NCI-H510A treated with DMSO at 0.1 percent for 48 hours (cell line): Measurements from ENCODE around the gene DTD1.
A peak's percentile ranks its signal among the peaks of the same experiment; 100 is the strongest.

Source experiments
- DNase-seq: peaks from one replicate; lab custom pipeline; 2025; lab: John Stamatoyannopoulos, UW

DTD1 gene

DNA sequence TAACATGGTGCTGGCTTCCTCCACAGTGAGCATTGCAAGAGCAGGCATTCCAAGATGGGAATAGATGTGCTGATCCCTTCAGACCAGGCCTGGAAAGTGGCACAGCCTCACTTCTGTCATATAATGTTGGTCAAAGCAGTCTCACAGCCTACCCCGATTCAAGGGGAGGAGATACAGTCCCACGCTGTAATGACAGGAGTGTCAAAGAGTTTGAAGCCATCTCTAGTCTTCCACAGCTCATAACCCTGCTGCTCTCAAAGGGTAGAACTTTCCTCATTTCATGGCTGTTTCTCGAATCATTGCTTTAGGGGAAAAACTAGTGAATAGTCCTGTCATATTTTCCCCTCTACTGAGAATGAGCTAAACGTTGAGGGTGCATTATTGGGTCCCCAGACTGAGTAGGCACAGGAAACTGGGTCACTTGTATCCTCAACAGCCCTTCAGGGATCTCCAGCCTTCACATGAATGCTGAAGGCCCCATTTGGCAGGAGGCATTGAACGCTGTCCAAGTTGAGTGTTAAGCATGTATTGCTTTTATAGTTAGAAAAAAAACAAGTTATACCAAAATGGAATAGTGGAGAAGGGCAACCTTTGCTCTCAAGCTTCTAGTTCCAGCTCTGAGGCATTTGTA lies 27.3 kb downstream of the DTD1 start:
- no peak for DNase-seq

DNA sequence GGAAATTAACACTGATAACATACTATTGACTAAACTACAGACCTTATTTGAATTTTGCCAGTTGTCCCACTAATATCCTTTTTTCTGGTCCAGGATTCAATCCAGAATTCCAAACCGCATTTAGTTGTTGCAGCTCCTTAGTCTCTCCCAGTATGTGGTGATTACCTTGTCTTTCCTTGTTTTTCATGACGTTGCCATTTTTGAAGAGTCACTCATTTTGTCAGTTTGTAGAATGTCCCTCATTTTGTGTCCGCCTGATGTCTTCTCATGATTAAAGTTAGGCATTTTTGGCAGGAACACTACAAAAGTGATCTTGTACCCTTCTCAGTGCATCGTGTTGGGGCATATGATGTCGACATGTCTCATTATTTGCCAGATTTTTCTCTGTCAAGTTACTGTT lies 33.1 kb downstream of the DTD1 start:
- no peak for DNase-seq

GRCh38 chr20:18623156-18623910 lies 35.5 kb downstream of the DTD1 start:
- DNase-seq, result no peak

DNA sequence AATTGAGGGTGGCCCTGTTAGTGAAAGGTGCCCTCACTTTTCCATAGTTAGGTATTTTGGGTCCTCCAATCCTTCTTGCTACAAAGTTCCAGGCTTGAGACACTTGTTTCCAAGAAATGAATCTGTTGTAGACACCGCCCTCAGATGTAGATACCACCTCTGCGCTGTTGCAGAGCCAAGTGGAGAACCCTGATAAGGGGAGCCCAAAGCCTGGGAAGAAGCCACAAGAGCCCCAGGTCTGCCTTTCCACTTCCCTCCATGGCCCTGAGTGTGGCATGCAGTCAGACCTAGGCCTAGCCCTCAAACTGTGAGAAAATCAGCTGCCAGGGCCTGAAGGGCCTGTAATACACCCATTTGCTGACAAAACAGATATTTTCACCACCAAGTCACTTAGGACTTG lies 37.1 kb downstream of the DTD1 start:
- DNase-seq, result no peak

DNA sequence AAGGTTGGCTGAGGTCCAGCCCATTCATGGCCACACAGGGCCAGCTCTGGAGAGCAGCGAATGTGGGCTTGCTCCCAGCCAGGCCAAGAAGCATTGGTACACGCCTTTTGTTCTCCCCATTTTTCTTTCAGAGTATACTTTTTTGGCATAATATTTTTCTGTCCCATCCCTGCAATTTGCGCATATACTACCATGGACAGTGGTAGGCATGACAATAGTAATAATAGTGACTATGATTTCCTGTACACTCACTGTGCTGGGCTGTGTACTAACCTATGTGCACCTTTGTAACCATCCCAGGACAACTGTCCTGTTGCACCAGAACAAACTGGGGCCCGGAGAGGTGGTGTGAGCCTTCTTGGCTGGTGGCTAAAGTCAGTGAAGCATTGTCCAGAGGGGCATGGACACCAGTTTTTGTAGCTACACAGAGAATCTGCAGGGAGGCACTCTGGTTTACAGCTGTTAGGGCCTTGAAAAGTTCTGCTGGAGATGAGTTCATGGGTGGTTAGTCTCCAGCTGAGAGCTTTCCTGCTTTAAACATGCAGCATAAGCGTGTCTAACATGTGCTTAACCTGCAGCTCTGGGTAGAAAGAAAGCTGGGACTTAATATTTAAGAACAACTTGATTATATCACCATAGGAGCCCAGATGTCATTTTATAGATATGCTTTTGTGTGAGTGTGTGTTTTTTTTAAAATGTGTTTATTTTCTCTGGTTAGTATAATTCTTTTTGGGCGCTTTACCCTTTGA lies 38.2 kb downstream of the DTD1 start:
- no peak for DNase-seq

DNA sequence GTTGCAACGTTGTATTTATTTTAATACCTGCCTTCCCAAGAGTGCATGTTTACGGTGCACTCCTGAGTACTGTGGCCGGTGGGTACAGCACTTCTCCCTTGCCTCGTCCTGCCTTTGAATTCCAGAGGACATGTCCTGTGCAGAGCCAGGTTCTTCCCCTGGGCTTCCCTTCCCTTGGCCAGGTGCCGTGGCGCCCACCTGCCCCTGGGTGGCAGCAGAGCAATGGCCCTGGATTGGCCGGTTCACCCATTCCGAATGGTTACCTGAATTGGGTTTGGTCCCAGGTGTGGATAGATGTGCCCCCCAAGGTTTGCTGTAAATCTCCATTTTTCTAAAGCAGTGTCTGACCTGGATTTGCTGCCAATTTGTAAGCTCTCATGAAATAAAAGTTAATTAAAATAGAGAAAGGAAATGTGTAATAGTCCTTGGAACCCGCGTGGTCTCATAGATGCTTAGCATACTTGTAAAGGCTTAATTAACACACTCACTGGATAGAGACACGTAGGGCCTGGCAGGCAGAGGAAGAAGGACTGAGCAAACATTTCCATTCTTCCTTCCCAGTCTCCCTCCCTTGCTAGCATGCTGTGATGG lies 40.6 kb downstream of the DTD1 start:
- DNase-seq, result peak; percentile 44

DNA sequence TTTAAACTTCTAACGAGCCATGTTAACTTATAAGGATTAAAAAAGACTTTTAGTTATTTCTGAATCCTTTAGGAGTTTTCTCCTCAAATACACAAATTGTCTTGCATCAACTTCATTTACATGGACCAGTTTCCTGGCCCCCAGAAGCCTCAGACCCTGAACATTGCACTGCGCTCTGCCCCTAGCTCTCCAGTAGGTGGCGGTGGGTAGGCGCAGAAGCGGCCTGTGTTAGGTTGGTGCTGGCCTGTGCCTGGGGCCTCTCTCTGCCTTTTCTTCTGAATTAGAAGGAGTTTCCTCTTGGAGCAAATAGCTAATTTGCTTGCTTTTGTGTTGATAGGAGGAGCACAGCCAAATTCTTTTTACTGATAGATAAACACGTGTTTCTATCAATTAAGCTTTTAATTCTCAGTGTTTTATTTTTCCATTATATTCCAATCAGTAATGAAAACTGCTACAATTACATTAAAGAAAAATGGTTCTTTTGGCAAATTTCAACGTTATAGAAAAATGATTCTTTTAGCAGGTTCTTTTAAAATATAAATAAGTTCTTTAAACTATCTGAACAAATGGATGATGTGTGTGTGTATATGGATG lies 44.4 kb downstream of the DTD1 start:
- peak; percentile 88 for DNase-seq

DNA sequence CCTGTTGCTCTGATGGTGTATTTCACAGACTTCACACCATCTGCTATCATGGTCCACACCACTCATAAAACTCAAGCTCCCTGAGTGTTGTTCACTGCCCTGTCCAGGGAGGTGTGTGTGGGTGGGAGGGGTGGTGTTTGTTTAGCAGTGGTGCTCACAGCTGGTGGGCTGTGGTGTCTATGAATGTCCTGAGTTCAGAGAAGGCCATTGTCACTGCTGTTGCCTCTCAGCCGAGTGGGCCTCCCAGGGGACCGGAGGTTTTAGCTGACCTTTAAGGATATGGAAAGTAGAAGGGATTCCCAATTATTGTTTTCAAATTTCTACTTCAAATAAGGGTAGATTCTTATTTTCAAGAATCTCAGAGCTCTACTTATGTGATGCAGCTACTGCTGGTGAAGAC lies 45.6 kb downstream of the DTD1 start:
- DNase-seq, result no peak

GRCh38 chr20:18634501-18634900 lies 46.6 kb downstream of the DTD1 start:
- DNase-seq, result no peak

DNA sequence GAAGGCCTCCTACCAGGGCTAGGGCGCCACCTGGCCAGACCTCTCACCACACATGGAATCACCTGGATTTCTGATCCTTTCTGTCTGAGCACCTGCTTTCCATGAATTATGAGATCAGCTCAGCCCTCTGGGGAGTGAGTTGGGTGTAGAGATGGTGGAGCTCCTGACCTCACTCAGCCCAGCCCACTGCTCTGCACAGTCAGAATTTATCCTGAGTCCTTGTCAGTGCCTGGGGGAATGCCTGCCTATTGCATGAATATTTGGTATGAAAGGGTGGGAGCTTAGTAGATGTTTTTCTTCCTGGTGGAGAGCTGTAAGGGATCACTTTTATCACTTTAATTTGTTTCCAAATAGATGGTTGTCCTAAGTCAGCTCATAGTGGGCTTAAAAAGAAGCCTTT lies 47.5 kb downstream of the DTD1 start:
- DNase-seq, result no peak

DNA sequence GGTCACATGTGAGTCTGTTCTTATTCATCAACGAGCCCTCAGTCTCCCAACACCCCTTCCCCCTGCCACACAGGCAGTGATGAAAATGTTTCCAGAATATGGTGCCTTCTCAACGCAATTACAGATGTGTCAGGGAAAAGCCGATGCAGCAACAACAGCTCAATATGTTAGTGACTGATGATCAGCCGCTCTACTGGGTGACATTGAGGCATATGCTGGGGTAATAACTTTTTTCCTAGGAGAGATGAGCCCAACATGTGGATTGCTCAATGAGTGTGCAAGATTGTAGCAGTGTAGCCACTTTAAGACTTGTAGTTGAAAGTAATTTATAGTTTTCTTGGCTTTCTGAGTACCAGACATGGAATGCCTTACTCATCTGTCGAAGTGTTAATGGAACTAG lies 49.4 kb downstream of the DTD1 start:
- DNase-seq, result no peak

- no peak for DNase-seq
Observed at GRCh38 chr20:18638768-18639167, 50.9 kb downstream of the DTD1 start.

DNA sequence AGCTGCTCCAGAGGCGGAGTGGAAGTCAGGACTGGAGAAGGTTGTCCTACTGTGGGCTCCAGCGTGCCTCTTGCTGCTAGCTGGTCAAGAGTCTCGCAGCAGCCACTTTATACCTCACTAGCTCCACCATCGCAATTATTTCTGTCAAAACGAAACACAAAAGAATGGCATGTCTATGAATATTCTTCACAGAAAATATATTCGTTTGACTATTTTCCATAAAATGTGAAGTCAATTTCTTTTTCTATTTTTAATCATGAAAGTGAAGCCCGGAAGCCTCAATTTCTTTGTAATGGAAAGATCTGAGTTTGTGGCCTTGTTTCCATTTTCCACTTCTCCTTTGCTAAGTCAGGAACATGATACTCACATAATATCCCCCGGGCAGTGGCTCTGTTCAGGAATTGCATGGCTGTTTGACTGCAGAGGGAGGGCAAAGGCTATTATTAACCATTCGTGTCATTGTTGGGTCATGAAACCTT lies 51.7 kb downstream of the DTD1 start:
- DNase-seq, result no peak

DNA sequence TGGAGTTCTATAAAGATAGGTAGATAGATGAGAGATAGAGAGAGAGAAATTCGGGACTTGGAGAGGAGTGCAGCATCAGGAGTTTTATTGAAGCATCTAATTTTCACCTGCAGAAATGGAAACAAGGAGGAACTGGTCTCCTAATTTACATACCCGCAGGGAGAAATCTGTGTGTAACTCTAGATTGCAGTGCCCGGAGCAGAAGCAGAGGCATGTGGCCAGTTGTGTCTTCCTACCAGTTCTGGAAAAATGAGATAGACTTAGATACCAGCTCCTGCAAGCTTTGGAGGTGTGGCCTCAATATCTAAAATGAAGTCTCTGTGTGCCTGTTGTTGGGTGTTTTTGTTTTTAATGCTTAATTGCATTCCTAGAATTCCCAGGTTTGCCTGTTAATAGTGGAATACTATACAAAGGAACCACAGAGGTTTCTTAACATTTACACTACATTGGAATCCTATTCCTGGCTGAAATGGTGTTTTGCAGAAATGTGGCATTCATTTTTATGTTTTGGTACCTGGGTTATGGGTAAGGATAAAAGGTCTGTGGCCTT lies 57.4 kb downstream of the DTD1 start:
- no peak for DNase-seq

GRCh38 chr20:18645851-18646250 lies 58.0 kb downstream of the DTD1 start:
- DNase-seq, result no peak

DNA sequence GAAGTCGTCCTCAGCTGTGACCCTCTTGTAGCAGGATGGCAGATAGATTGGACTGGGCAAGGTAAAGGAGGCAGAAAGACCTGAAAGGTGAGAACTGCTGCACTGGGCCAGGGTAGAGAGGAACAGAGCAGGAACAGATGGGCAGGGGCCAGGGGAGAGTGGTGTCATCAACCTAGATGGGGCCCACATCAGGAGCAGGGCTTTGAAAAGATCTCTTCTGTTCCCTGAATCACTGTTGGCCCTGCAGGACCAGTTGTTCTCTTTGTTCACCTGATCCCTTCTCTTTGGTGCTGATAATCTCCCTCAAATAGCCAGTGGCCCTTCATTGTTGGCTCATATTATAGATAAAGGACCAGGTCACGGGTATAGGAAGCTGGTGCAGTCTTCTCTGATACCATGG lies 59.9 kb downstream of the DTD1 start:
- no peak for DNase-seq

DNA sequence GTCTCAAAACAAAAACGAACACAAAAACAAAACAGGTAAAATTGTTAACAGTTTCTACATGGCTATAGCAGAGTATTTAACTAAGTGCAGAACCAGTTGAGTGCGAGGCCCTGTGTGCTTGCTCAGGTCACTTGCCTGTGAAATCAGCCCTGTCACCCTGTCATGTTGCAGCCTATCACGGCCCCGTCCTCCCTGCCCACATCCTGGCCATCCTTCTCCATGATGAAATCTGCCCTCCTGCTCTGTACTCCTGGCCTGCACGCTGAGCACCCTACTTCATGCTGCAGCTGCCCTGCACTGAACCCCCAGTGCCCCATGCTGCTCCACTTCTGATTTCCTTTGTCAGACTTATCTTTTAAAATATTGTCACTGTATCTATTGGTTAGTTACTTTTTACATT lies 62.4 kb downstream of the DTD1 start:
- DNase-seq, result peak; percentile 27

- no peak for DNase-seq
Observed at GRCh38 chr20:18653736-18654447, 66.0 kb downstream of the DTD1 start.

- no peak for DNase-seq
Observed at GRCh38 chr20:18654448-18654773, 66.6 kb downstream of the DTD1 start.

GRCh38 chr20:18657575-18657974 lies 69.7 kb downstream of the DTD1 start:
- DNase-seq, result no peak

- no peak for DNase-seq
Observed at GRCh38 chr20:18662279-18663040, 74.6 kb downstream of the DTD1 start.
